Astrocyte of the spinal cord (primary cell): ENCODE data around the gene SPDEF.

Experiments
- DNase-seq: peaks from one replicate; pipeline ENCODE4 v3.0.0; 2011; ENCODE audit warnings: low read depth, low spot score
- H3K4me3 ChIP-seq: 2 replicates; pipeline ENCODE4 v1.5.1; 2011; ENCODE audit warnings: low read depth, mild to moderate bottlenecking, low read length, moderate library complexity
- CTCF ChIP-seq: IDR thresholded peaks from 2 replicates; pipeline ENCODE4 v1.5.1; 2012; ENCODE audit warnings: low read depth, mild to moderate bottlenecking, low read length, inconsistent platforms
- in situ Hi-C: cut with HindIII; loops from 2 replicates; pipeline ENCODE4 v1.10.0; 2017; ENCODE audit warnings: low sequenced_read_pairs

SPDEF gene

DNA sequence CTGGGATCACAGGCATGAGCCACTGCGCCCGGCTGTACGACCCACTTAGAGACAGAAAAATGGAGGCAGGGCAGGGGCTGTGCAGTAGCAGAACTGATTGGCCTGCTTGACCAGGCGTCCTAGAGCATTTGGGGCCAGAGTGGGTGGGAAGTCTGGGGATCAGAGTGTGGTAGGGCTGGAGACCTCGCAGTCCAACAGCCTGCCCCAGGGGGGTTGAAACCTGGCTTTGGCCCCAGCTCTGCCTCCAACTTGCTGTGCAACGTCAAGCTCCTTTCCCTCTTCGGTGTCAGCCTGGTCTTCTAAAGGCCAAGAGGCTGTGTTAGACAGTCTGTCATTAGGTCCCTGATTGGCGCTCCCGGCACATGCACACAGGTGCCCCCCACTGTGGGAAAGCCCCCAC is 15.3 kb upstream of the SPDEF start:
- no peak overlapping the region for H3K4me3 ChIP-seq
- no peak for DNase-seq
- in situ Hi-C loops: no loop called here
- TF ChIP-seq CTCF: no peak

DNA sequence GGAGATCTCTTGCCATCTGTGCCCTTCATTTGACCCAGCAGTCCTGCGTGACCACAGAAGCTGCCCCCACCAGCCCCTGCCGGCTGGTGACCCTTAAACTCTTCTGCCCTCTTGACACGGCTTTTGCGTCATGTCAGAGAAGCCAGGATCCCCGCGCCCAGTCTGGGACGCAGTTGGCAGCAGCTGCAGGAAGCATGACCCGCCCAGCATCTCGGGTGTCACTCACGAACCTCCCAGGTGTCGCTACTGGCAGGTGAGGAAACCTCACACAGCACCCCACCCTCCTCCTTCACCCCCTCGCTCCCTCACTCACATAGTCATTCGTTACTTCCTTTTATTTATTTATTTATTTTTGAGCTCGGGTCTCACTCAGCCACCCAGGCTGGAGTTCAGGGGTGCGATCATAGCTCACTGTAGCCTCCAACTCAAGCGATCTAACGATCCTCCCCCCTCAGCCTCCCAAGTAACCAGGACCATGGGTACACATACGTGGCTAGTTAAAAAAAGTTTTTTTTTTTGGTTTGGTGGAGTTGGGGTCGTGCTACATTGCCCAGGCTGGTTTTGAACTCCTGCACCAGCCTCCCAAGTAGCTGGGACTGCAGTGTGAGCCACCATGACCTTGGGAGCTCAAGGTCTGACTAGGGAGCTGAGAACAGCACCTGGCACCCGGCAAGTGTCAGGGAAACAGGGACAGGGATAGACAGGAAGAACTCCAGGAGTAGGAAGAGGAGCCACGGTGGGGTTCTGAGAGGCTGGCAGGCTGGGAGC is 14.1 kb upstream of the SPDEF start:
- no peak overlapping the region for H3K4me3 ChIP-seq
- no peak for DNase-seq
- no peak for TF ChIP-seq CTCF
- in situ Hi-C loops: no loop called here

GRCh38 chr6:34569361-34569973 is 13.3 kb upstream of the SPDEF start:
- no peak overlapping the region for H3K4me3 ChIP-seq
- TF ChIP-seq CTCF: no peak
- no peak for DNase-seq
- in situ Hi-C loops: no loop called here

DNA sequence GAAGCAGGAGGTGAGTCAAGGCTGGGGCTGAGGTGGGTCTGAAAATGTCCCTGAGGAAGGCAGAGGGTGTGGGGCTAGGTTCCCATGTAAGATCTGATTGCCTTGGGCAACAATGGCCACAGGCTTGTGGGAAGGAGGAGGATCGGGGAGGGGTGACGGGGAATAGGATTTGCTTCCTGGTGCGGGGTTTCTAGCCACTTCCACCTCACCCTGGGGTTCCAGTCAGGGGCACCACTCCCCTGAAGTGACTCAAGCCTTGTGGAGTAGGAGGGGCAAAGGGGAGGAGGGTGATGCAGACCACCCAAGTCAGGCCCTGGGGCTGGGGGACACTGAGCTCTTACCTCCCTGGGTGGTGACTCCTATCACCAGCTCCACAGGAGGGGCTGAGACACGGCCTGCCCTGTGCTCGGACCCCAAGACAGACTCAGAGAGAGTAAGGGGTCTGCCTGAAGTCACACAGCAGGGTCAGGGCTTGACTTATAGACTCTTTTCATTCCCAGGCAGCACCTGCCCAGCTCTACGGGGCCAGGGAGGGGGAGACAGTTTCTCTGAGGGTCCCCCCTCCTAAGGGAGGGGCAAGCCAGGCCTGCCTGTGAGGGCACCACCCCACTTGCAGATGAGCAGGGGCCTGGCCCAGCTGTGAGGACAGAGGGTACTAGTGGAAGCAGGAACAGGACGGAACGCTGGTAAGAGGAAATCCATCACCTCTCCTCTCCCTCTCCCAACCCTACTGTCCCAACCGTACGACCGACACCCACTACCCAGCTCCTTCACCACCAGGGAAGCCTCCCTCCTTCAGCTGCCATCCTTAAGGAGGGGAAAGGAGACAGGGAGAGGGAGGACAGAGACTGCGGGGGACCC is 12.4 kb upstream of the SPDEF start:
- H3K4me3 ChIP-seq: no peak overlapping the region
- DNase-seq: no peak
- in situ Hi-C loops: no loop called here
- TF ChIP-seq CTCF: no peak

DNA sequence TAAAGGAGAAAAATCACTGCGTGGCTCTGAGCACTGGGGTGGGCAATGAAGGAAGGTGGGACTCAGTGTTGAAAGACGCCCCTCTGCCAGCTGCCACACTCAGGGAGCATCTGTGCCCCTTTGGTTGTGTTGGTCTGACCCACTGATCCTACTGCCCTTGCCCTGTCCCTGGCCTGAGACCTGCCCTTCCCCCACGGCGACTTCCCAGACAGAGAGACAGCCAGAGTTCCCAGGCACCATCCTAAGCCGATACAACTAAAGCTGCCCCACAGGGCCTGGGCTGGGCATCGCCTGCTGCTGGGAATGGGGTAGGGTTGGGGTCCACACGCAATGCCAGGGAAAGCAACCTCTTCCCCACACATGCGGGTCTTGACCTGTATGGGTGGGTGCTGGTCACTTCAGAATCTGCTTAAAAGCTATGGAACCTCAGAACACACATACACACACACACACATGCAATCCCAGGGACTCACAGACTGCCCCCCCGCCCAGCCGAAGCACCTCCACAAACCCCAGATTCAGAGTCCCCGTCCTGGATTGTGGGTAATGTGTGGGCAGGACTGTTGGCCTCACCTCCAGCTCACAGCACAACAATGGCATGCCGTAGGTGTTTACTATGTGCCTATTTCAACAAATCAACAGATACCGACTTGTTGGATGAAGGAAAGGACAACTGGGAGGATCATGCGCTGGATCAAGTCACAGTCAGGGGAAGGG is 10.9 kb upstream of the SPDEF start:
- no peak for TF ChIP-seq CTCF
- in situ Hi-C loops: no loop called here
- no peak for DNase-seq
- H3K4me3 ChIP-seq: no peak overlapping the region

DNA sequence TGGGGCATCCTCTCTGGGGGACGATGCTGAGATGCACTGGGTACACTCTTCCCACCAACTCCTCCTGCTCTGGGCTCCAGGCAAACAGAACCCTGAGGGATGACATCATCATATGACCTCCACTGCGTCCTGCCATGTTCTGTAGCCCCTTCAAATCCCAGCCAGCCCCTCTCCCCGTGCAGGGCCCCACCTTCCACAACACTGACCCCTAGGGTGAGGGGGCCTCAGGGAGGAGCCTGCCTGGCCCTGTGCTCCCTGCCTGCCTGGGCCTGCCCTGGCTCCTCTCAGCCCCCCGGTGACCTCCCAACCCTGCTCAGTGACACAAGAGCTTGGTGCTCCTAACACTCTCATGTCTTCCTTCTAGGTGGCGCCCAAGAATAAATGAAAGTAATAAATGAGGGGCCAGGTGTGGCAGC is 9.6 kb upstream of the SPDEF start:
- no peak overlapping the region for H3K4me3 ChIP-seq
- no peak for TF ChIP-seq CTCF
- no peak for DNase-seq
- in situ Hi-C loops: no loop called here
